Natural killer cell treated with Interleukin-12 subunit alpha and Interleukin-12 subunit beta and Interleukin-15 and Interleukin-18, amount 100 ng/mL, for 72 hours (primary cell): ENCODE results near the gene COX6A1. TPM values are rescaled to one million over a fixed set of nuclear protein-coding genes. Genes with fewer than 3 reads are reported as not detected.
"Not testable (repeated sequence)": the region's sequence is repeated elsewhere in the genome, so short reads cannot be mapped to it uniquely, and the experiment has no call there.

Experiments used
- ATAC-seq, 2 donors: fragments of 150-1000 bp; cut with Tn5 transposase in 1 of 2; sonication (Bioruptor Pico), chemical (Tn5 transposase) in 1 of 2; 2 replicates each; pipeline ENCODE4 v1.10.0; 2021
- DNase-seq: peaks from one replicate; pipeline ENCODE4 v3.0.0; 2022; ENCODE audit warnings: low spot score
- H3K27ac Mint-ChIP-seq, 2 donors: 1 replicate in 1 of 2; 2 replicates in 1 of 2; pipeline ENCODE4 v1.8.0; 2022; ENCODE audit warnings: mixed read lengths in 2 of 2, mild to moderate bottlenecking in 1 of 2, moderate library complexity in 1 of 2
- H3K27me3 Mint-ChIP-seq, 2 donors: 1 replicate in 1 of 2; 2 replicates in 1 of 2; pipeline ENCODE4 v1.8.0; 2022; ENCODE audit warnings: mixed read lengths in 2 of 2
- H3K36me3 Mint-ChIP-seq: one replicate; pipeline ENCODE4 v1.8.0; 2022; ENCODE audit warnings: mixed read lengths
- H3K4me1 Mint-ChIP-seq, 2 donors: 1 replicate in 1 of 2; 2 replicates in 1 of 2; pipeline ENCODE4 v1.8.0; 2022; ENCODE audit warnings: low read depth in 2 of 2, mixed read lengths in 2 of 2, mild to moderate bottlenecking in 1 of 2
- H3K4me3 Mint-ChIP-seq: one replicate; pipeline ENCODE4 v1.8.0; 2022; ENCODE audit warnings: mixed read lengths
- H3K9me3 Mint-ChIP-seq: 2 replicates; pipeline ENCODE4 v1.8.0; 2022; ENCODE audit warnings: mixed read lengths
- total RNA-seq, 2 donors: library from RNA; stranded (reverse); gene quantifications; one replicate each; pipeline ENCODE4 v1.2.3, GENCODE V29; 2022

The COX6A1 gene
- total RNA-seq, 2 donors from 2014 or later: 320 to 343 TPM

- peaks cover 11% of the 10 kb centered on the region for H3K36me3 Mint-ChIP-seq
- no peaks in the 10 kb centered on the region for H3K9me3 Mint-ChIP-seq
- H3K27ac Mint-ChIP-seq: peak within 1 kb of the TSS; percentile 94 to 95
- DNase-seq (peak; percentile 88), ATAC-seq (peak; percentile 98 to 99)
- no peaks in the 10 kb centered on the region for H3K27me3 Mint-ChIP-seq
- peak within 1 kb of the TSS; percentile 96 for H3K4me3 Mint-ChIP-seq
- H3K4me1 Mint-ChIP-seq: peaks cover 27 to 31% of the 10 kb centered on the region in 2 donors
Measured at GRCh38 chr12:120445911-120446843, 8.3 kb downstream of the COX6A1 start, which contains the start of the genes GATC and TRIAP1. GATC (plus strand) TSS chr12:120446444; CDS start chr12:120446481, 37 bp downstream. TRIAP1 (minus strand) TSS chr12:120446384; CDS start chr12:120446372, 12 bp downstream.

- peak overlapping the region; percentile 96 for H3K4me3 Mint-ChIP-seq
- not testable (repeated sequence) for H3K9me3 Mint-ChIP-seq, ATAC-seq, H3K27me3 Mint-ChIP-seq, DNase-seq
- H3K4me1 Mint-ChIP-seq: peaks cover 27 to 31% of the 10 kb centered on the region in 2 donors
- peaks cover 11% of the 10 kb centered on the region for H3K36me3 Mint-ChIP-seq
- H3K27ac Mint-ChIP-seq: peak overlapping the region; percentile 94 to 95
Measured at GRCh38 chr12:120446844-120447178, 8.9 kb downstream of the COX6A1 start.

GRCh38 chr12:120447992-120448391 is 10.1 kb downstream of the COX6A1 start:
- no peaks in the 10 kb centered on the region for H3K9me3 Mint-ChIP-seq
- peak overlapping the region; percentile 96 for H3K4me3 Mint-ChIP-seq
- peaks cover 11% of the 10 kb centered on the region for H3K36me3 Mint-ChIP-seq
- ATAC-seq (no peak), DNase-seq (no peak)
- no peaks in the 10 kb centered on the region for H3K27me3 Mint-ChIP-seq
- peak overlapping the region in 1 of 2 donors; percentile 95 for H3K27ac Mint-ChIP-seq
- peaks cover 27 to 31% of the 10 kb centered on the region in 2 donors for H3K4me1 Mint-ChIP-seq

GRCh38 chr12:120452524-120452923 is 14.6 kb downstream of the COX6A1 start:
- H3K27ac Mint-ChIP-seq, H3K4me3 Mint-ChIP-seq, ATAC-seq, H3K9me3 Mint-ChIP-seq, H3K27me3 Mint-ChIP-seq, DNase-seq: not testable (repeated sequence)
- Mint-ChIP-seq H3K4me1 (peaks cover 7 to 17% of the 10 kb centered on the region in 2 donors), H3K36me3 (peaks cover 12% of the 10 kb centered on the region)

- H3K27ac Mint-ChIP-seq: no peak overlapping the region
Measured at GRCh38 chr12:120453060-120453750, 15.3 kb downstream of the COX6A1 start.

GRCh38 chr12:120453977-120454376 is 16.1 kb downstream of the COX6A1 start:
- H3K27me3 Mint-ChIP-seq: no peaks in the 10 kb centered on the region
- H3K4me3 Mint-ChIP-seq: no peak overlapping the region
- peaks cover 0 to 11% of the 10 kb centered on the region in 2 donors for H3K4me1 Mint-ChIP-seq
- peaks cover 9% of the 10 kb centered on the region for H3K36me3 Mint-ChIP-seq
- ATAC-seq: peak; percentile 70 to 76
- DNase-seq: no peak
- H3K27ac Mint-ChIP-seq: no peak overlapping the region
- H3K9me3 Mint-ChIP-seq: no peaks in the 10 kb centered on the region

More at GRCh38 chr12:120453060-120453750, 15.3 kb downstream of the COX6A1 start:
- Mint-ChIP-seq H3K27me3 (no peaks in the 10 kb centered on the region), H3K4me3 (no peak overlapping the region), H3K4me1 (peaks cover 0 to 11% of the 10 kb centered on the region in 2 donors), H3K36me3 (peaks cover 9% of the 10 kb centered on the region), H3K9me3 (no peaks in the 10 kb centered on the region)
- no peak for ATAC-seq
- no peak for DNase-seq

- H3K36me3 Mint-ChIP-seq: peaks cover 14% of the 10 kb centered on the region
- H3K9me3 Mint-ChIP-seq: no peaks in the 10 kb centered on the region
- DNase-seq (no peak), ATAC-seq (no peak)
- no peak overlapping the region for H3K4me3 Mint-ChIP-seq
- no peaks in the 10 kb centered on the region for H3K27me3 Mint-ChIP-seq
- no peak overlapping the region for H3K27ac Mint-ChIP-seq
- H3K4me1 Mint-ChIP-seq: peaks cover 0 to 11% of the 10 kb centered on the region in 2 donors
Measured at GRCh38 chr12:120455302-120455701, 17.4 kb downstream of the COX6A1 start.

- ATAC-seq: no peak
- no peaks in the 10 kb centered on the region for H3K27me3 Mint-ChIP-seq
- DNase-seq: no peak
- peaks cover 0 to 11% of the 10 kb centered on the region in 2 donors for H3K4me1 Mint-ChIP-seq
- peak overlapping the region; percentile 17 to 49 for H3K27ac Mint-ChIP-seq
- H3K9me3 Mint-ChIP-seq: no peaks in the 10 kb centered on the region
- H3K36me3 Mint-ChIP-seq: peaks cover 20% of the 10 kb centered on the region
- H3K4me3 Mint-ChIP-seq: no peak overlapping the region
Measured at GRCh38 chr12:120457133-120457532, 19.2 kb downstream of the COX6A1 start.

- DNase-seq: no peak
- no peak overlapping the region for H3K27ac Mint-ChIP-seq
Measured at GRCh38 chr12:120460157-120460556, 22.2 kb downstream of the COX6A1 start.

GRCh38 chr12:120462099-120462640 is 24.3 kb downstream of the COX6A1 start:
- ATAC-seq: no peak
- Mint-ChIP-seq H3K27ac (no peak overlapping the region), H3K4me3 (no peak overlapping the region), H3K4me1 (peaks cover 5 to 18% of the 10 kb centered on the region in 2 donors), H3K36me3 (peaks cover 30% of the 10 kb centered on the region), H3K9me3 (no peaks in the 10 kb centered on the region), H3K27me3 (no peaks in the 10 kb centered on the region)
- DNase-seq: no peak

More at GRCh38 chr12:120460157-120460556, 22.2 kb downstream of the COX6A1 start:
- Mint-ChIP-seq H3K4me3 (no peak overlapping the region), H3K4me1 (peaks cover 0 to 10% of the 10 kb centered on the region in 2 donors), H3K9me3 (no peaks in the 10 kb centered on the region), H3K27me3 (no peaks in the 10 kb centered on the region), H3K36me3 (peaks cover 34% of the 10 kb centered on the region)
- no peak for ATAC-seq

- H3K4me1 Mint-ChIP-seq: peaks cover 19 to 28% of the 10 kb centered on the region in 2 donors
- H3K9me3 Mint-ChIP-seq: no peaks in the 10 kb centered on the region
- DNase-seq (no peak), ATAC-seq (no peak)
- H3K36me3 Mint-ChIP-seq: peaks cover 30% of the 10 kb centered on the region
- no peak overlapping the region for H3K27ac Mint-ChIP-seq
- no peak overlapping the region for H3K4me3 Mint-ChIP-seq
- no peaks in the 10 kb centered on the region for H3K27me3 Mint-ChIP-seq
Measured at GRCh38 chr12:120463712-120464111, 25.8 kb downstream of the COX6A1 start.

GRCh38 chr12:120465756-120466155 is 27.8 kb downstream of the COX6A1 start:
- H3K4me3 Mint-ChIP-seq: peak overlapping the region; percentile 57

GRCh38 chr12:120466560-120467315 is 28.8 kb downstream of the COX6A1 start:
- Mint-ChIP-seq H3K27me3 (no peaks in the 10 kb centered on the region), H3K27ac (peak overlapping the region; percentile 58 to 95), H3K36me3 (peaks cover 23% of the 10 kb centered on the region), H3K9me3 (no peaks in the 10 kb centered on the region), H3K4me1 (peaks cover 28 to 32% of the 10 kb centered on the region in 2 donors), H3K4me3 (peak overlapping the region; percentile 57)
- DNase-seq: no peak
- ATAC-seq: no peak

More at GRCh38 chr12:120465756-120466155, 27.8 kb downstream of the COX6A1 start:
- ATAC-seq (no peak), DNase-seq (no peak)
- Mint-ChIP-seq H3K9me3 (no peaks in the 10 kb centered on the region), H3K27me3 (no peaks in the 10 kb centered on the region), H3K4me1 (peaks cover 25 to 29% of the 10 kb centered on the region in 2 donors), H3K36me3 (peaks cover 24% of the 10 kb centered on the region), H3K27ac (peak overlapping the region; percentile 58 to 78)
